NCI-H2171 treated with DMSO at 0.1 percent for 48 hours (cell line): ENCODE data around the gene MAP4K4.
"Not testable (repeated sequence)": the region's sequence is repeated elsewhere in the genome, so short reads cannot be mapped to it uniquely, and the experiment has no call there.

Source experiments
- DNase-seq: peaks from one replicate; lab custom pipeline; 2025; lab: John Stamatoyannopoulos, UW

MAP4K4 gene

GRCh38 chr2:101905746-101906336 is 208.3 kb downstream of the MAP4K4 start:
- no peak for DNase-seq

- DNase-seq: no peak
Measured at GRCh38 chr2:101909760-101910159, 212.3 kb downstream of the MAP4K4 start.

- no peak for DNase-seq
Measured at GRCh38 chr2:101912545-101912944, 215.0 kb downstream of the MAP4K4 start.

GRCh38 chr2:101921319-101921952 is 223.9 kb downstream of the MAP4K4 start:
- DNase-seq: no peak

- DNase-seq: no peak
Measured at GRCh38 chr2:101921953-101922325, 224.4 kb downstream of the MAP4K4 start.

GRCh38 chr2:101924311-101924710 is 226.8 kb downstream of the MAP4K4 start:
- not testable (repeated sequence) for DNase-seq

GRCh38 chr2:101930019-101930418 is 232.5 kb downstream of the MAP4K4 start:
- no peak for DNase-seq

- DNase-seq: no peak
Measured at GRCh38 chr2:101930847-101931246, 233.3 kb downstream of the MAP4K4 start.

- no peak for DNase-seq
Measured at GRCh38 chr2:101931402-101931801, 233.9 kb downstream of the MAP4K4 start.

- DNase-seq: not testable (repeated sequence)
Measured at GRCh38 chr2:101935764-101936163, 238.3 kb downstream of the MAP4K4 start.

GRCh38 chr2:101942851-101943250 is 245.3 kb downstream of the MAP4K4 start:
- no peak for DNase-seq
